ENCODE results near the gene SPIN1.

- TF ChIP-seq POLR2A (IDR thresholded peaks at IDR 0.05; ENCODE audit: low read depth, low read length) (no peak), POLR2AphosphoS5 (IDR thresholded peaks at IDR 0.05; ENCODE audit: low read depth, low read length) (no peak), TAF1 (IDR thresholded peaks at IDR 0.05; ENCODE audit: borderline replicate concordance, low read depth, low read length) (no peak)
Observed at GRCh38 chr9:88378317-88378716, 9.9 kb upstream of the SPIN1 start.
